ENCODE results near the gene LILRA5. TPM values are rescaled to one million over a fixed set of nuclear protein-coding genes. Genes with fewer than 3 reads are reported as not detected.
"Not testable (repeated sequence)": the region's sequence is repeated elsewhere in the genome, so short reads cannot be mapped to it uniquely, and the experiment has no call there.

The LILRA5 gene
- polyA plus RNA-seq, 1 of the 3 experiments (the other 2 are of a cell fraction) = not detected

DNA sequence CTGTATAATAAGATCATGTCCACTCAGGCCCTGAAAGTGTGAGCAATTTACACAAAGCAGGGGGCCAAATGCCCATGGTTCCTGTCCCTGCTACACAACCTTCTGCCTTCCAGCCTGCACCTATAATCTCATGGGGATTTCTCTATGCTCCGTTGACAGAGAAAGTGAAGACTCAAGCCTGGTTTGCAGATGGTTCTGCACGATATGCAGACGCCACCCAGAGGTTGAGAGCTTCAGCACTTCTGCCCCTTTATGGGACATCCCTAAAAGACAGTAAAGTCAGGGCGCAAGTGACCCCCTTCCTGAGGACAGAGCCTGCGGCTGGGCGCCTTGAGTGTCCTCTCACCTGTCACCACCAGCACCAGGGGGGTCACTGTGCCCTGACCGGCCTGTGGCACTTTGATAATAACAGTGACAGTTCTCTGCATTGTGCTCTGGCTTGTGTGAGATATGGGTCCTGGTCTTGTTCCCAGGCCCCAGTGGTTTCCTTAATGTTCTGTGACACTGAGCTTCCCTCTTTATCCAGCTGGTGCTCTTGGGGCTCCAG lies 15.1 kb downstream of the LILRA5 start:
- no peak overlapping the region for H2AFZ ChIP-seq (ENCODE audit: low read depth)
- H3K27me3 ChIP-seq (ENCODE audit: insufficient read depth) = peaks cover 47% of the 10 kb centered on the region
- POLR2A ChIA-PET = no interaction called here
- H3K9me3 ChIP-seq = no peaks in the 10 kb centered on the region
- no peak overlapping the region for H3K4me2 ChIP-seq
- H3K36me3 ChIP-seq (replicated peaks in 1 of 2; ENCODE audit: control insufficient read depth in 1 of 2, insufficient read depth in 2 of 2, low read length in 1 of 2) = no peaks in the 10 kb centered on the region
- CTCF ChIA-PET = interaction anchor here (1.0 to 2.7 kb wide), 4 partner anchors 28 to 94 kb away, joined by 3 to 7 read pairs (median 6); no protein-coding TSS in a partner anchor
- no peak for TF ChIP-seq TCF12 (IDR thresholded peaks at IDR 0.05)
- no peak for TF ChIP-seq CHD2 (IDR thresholded peaks at IDR 0.05; ENCODE audit: low read length, partially characterized antibody)
- TF ChIP-seq EP300 (IDR thresholded peaks at IDR 0.05; ENCODE audit: borderline replicate concordance in 1 of 2, low read depth in 1 of 2, low read length in 1 of 2) = no peak
- TF ChIP-seq, protein P1, sequence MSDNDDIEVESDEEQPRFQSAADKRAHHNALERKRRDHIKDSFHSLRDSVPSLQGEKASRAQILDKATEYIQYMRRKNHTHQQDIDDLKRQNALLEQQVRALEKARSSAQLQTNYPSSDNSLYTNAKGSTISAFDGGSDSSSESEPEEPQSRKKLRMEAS (IDR thresholded peaks at IDR 0.05; ENCODE audit: low read depth) = no peak
- H3F3A ChIP-seq (replicated peaks; ENCODE audit: insufficient read depth) = no peaks in the 10 kb centered on the region
- H3K9ac ChIP-seq = no peak overlapping the region
- no peaks in the 10 kb centered on the region for H3K79me2 ChIP-seq (ENCODE audit: insufficient read depth)
- WGBS (ENCODE audit: low lambda C conversion rate) = 3% methylated on average over 7 of the region's 7 CpGs
- H3K9me2 ChIP-seq = no peaks in the 10 kb centered on the region
- H3K4me1 ChIP-seq (ENCODE audit: control insufficient read depth in 1 of 2, insufficient read depth in 2 of 2, low read depth in 1 of 2, low read length in 1 of 2) = no peaks in the 10 kb centered on the region
- no peak overlapping the region for H3K4me3 ChIP-seq (ENCODE audit: low read depth in 2 of 2, low read length in 1 of 2)
- no peak overlapping the region for H3K27ac ChIP-seq (ENCODE audit: low read depth in 2 of 2, low read length in 1 of 2)
- DNase-seq = no peak
- no peaks in the 10 kb centered on the region for H4K20me1 ChIP-seq (ENCODE audit: insufficient read depth)

DNA sequence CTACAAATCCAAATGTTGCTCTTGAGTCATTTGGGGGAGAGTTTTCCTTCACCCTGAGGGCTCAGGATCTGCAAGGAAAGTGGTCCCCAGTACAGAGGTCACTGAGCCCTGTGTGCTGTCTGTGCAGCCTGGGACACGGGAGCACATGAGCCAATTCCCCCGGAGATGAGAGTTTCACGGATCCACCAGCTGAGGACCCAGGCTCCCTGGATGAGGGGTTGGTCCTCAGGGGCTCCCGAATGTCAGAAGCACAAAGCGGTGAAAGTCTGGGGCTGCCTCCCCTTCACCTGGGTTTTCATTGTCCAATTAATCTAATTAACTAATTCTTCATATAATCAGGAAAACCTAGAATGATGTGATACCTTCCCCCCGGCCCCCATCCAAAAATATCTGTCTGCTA lies 18.4 kb downstream of the LILRA5 start:
- 4% methylated on average over 5 of the region's 6 CpGs for WGBS (ENCODE audit: low lambda C conversion rate)
- Histone ChIP-seq H3K27me3 (ENCODE audit: insufficient read depth) (peaks cover 60% of the 10 kb centered on the region), H3K9ac (no peak overlapping the region), H3K27ac (ENCODE audit: low read depth in 2 of 2, low read length in 1 of 2) (no peak overlapping the region), H3K4me3 (ENCODE audit: low read depth in 2 of 2, low read length in 1 of 2) (no peak overlapping the region), H3K9me3 (no peaks in the 10 kb centered on the region), H3K36me3 (replicated peaks in 1 of 2; ENCODE audit: control insufficient read depth in 1 of 2, insufficient read depth in 2 of 2, low read length in 1 of 2) (no peaks in the 10 kb centered on the region), H3F3A (replicated peaks; ENCODE audit: insufficient read depth) (no peaks in the 10 kb centered on the region), H3K9me2 (no peaks in the 10 kb centered on the region), H2AFZ (ENCODE audit: low read depth) (no peak overlapping the region), H3K4me1 (ENCODE audit: control insufficient read depth in 1 of 2, insufficient read depth in 2 of 2, low read depth in 1 of 2, low read length in 1 of 2) (no peaks in the 10 kb centered on the region), H4K20me1 (ENCODE audit: insufficient read depth) (no peaks in the 10 kb centered on the region), H3K4me2 (no peak overlapping the region), H3K79me2 (ENCODE audit: insufficient read depth) (no peaks in the 10 kb centered on the region)
- DNase-seq = no peak
- TF ChIP-seq FOXM1 (IDR thresholded peaks at IDR 0.05; ENCODE audit: low read depth) (no peak), FOSL2 (IDR thresholded peaks at IDR 0.05; ENCODE audit: borderline replicate concordance, low read depth) (no peak), EP300 (IDR thresholded peaks at IDR 0.05; ENCODE audit: borderline replicate concordance in 1 of 2, low read depth in 1 of 2, low read length in 1 of 2) (no peak), MXI1 (IDR thresholded peaks at IDR 0.05; ENCODE audit: low read depth, low read length) (no peak), NFIC (IDR thresholded peaks at IDR 0.05; ENCODE audit: borderline replicate concordance) (no peak), RXRA (IDR thresholded peaks at IDR 0.05; ENCODE audit: borderline replicate concordance, low read depth) (no peak), TAF1 (IDR thresholded peaks at IDR 0.05; ENCODE audit: borderline replicate concordance, low read depth, low read length) (no peak)
- TF ChIP-seq, protein P2, sequence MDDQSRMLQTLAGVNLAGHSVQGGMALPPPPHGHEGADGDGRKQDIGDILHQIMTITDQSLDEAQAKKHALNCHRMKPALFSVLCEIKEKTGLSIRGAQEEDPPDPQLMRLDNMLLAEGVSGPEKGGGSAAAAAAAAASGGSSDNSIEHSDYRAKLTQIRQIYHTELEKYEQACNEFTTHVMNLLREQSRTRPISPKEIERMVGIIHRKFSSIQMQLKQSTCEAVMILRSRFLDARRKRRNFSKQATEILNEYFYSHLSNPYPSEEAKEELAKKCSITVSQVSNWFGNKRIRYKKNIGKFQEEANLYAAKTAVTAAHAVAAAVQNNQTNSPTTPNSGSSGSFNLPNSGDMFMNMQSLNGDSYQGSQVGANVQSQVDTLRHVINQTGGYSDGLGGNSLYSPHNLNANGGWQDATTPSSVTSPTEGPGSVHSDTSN (IDR thresholded peaks at IDR 0.05) = no peak
- TF ChIP-seq, protein P3, sequence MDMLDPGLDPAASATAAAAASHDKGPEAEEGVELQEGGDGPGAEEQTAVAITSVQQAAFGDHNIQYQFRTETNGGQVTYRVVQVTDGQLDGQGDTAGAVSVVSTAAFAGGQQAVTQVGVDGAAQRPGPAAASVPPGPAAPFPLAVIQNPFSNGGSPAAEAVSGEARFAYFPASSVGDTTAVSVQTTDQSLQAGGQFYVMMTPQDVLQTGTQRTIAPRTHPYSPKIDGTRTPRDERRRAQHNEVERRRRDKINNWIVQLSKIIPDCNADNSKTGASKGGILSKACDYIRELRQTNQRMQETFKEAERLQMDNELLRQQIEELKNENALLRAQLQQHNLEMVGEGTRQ (IDR thresholded peaks at IDR 0.05; ENCODE audit: borderline replicate concordance, low read depth, low read length) = no peak
- POLR2A ChIA-PET = no interaction called here
- CTCF ChIA-PET = no interaction called here

DNA sequence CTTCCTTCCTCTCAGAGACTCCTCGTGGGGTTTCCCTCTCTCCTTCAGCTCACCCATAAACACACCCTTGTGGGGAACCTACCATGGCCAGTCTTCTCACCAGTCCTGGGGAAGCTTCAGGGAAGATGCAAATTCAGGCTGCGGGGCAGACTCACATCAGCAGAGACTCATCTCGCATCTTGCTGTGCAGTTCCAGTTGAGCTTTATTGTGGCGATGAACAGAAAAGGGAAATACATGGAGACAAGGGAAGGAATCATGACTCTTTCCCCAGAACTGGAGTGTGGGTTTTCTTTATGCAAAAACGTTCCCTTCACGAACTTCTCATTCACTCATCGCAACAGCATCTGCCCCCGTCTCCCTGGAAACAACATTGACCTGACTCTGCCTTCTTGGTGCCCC lies 23.8 kb downstream of the LILRA5 start:
- H3K4me2 ChIP-seq; H3K9me2 ChIP-seq; H3K9me3 ChIP-seq; H4K20me1 ChIP-seq (ENCODE audit: insufficient read depth); H3K27ac ChIP-seq (ENCODE audit: low read depth in 2 of 2, low read length in 1 of 2); H3K4me3 ChIP-seq (ENCODE audit: low read depth in 2 of 2, low read length in 1 of 2); H3K4me1 ChIP-seq (ENCODE audit: control insufficient read depth in 1 of 2, insufficient read depth in 2 of 2, low read depth in 1 of 2, low read length in 1 of 2); H2AFZ ChIP-seq (ENCODE audit: low read depth); POLR2A ChIA-PET; DNase-seq; H3F3A ChIP-seq (replicated peaks; ENCODE audit: insufficient read depth); H3K36me3 ChIP-seq (replicated peaks in 1 of 2; ENCODE audit: control insufficient read depth in 1 of 2, insufficient read depth in 2 of 2, low read length in 1 of 2); H3K79me2 ChIP-seq (ENCODE audit: insufficient read depth); CTCF ChIA-PET; H3K9ac ChIP-seq: not testable (repeated sequence)
- 3% methylated on average over 4 of the region's 8 CpGs for WGBS (ENCODE audit: low lambda C conversion rate)
- H3K27me3 ChIP-seq (ENCODE audit: insufficient read depth) = peaks cover 35% of the 10 kb centered on the region; the same call in 1 of the 2 replicates

Measured in SK-N-SH (cell line).